Tibial nerve (tissue), 4 donors: ENCODE data around the gene TTLL3. TPM values are rescaled to one million over a fixed set of nuclear protein-coding genes. Genes with fewer than 3 reads are reported as not detected.

Source experiments
- DNase-seq, 2 donors: peaks; one replicate each; pipeline ENCODE4 v3.0.0-alpha.2; 2019; ENCODE audit warnings: low spot score in 2 of 2
- H3K27ac ChIP-seq, 4 donors: fragments of 200-600 bp; sonication (generic) in 3 of 4; one replicate each; pipeline ENCODE4 v1.5.1; 2017 to 2019; ENCODE audit warnings: mild to moderate bottlenecking in 1 of 4
- H3K27me3 ChIP-seq, 2 donors: fragments of 200-600 bp; sonication (generic) in 1 of 2; one replicate each; pipeline versions ENCODE4 v1.5.1 to v1.6.0; 2017 to 2019
- H3K36me3 ChIP-seq, 3 donors: fragments of 200-600 bp; sonication (generic); one replicate each; pipeline ENCODE4 v1.5.1; 2018 to 2019
- H3K4me1 ChIP-seq, 4 donors: fragments of 200-600 bp; sonication (generic) in 3 of 4; one replicate each; pipeline ENCODE4 v1.5.1; 2017 to 2019
- H3K4me3 ChIP-seq, 4 donors: fragments of 200-600 bp; sonication (generic) in 3 of 4; one replicate each; pipeline ENCODE4 v1.5.1; 2017 to 2019; ENCODE audit warnings: mild to moderate bottlenecking in 1 of 4, moderate library complexity in 1 of 4
- H3K9me3 ChIP-seq, 4 donors: fragments of 200-600 bp; sonication (generic) in 3 of 4; one replicate each; pipeline ENCODE4 v1.5.1; 2017 to 2019
- EP300 ChIP-seq, 2 donors: sonication (generic); formaldehyde crosslinking; IDR thresholded peaks; one replicate each; pipeline ENCODE4 v1.6.1; 2017; ENCODE audit warnings: antibody characterized with exemption in 2 of 2, mild to moderate bottlenecking in 1 of 2
- POLR2A ChIP-seq, 2 donors: fragments of 450-650 bp; IDR thresholded peaks; one replicate each; pipeline ENCODE4 v1.6.1; 2017; ENCODE audit warnings: antibody characterized with exemption in 2 of 2, mild to moderate bottlenecking in 2 of 2, moderate library complexity in 2 of 2
- WGBS, 2 donors: methylation state at CpG; one replicate each; pipeline ENCODE4 v1.1.5; 2018; 5-methylcytosine and 5-hydroxymethylcytosine counted together
- total RNA-seq, 4 donors: library from RNA; depleted of rRNA; stranded (reverse); fragments of >200 nt; gene quantifications; one replicate each; pipeline ENCODE4 v1.1.0, GENCODE V29; 2016
- TF ChIP-seq, protein P1 (sequence below), 5 experiments: fragments of 200-600 bp in 3 of 5; fragments of 450-650 bp in 2 of 5; sonication (generic) in 3 of 5; IDR thresholded peaks; one replicate each; pipeline ENCODE4 v1.5.1; 2016 to 2019; ENCODE audit warnings: antibody characterized with exemption in 5 of 5, mild to moderate bottlenecking in 3 of 5, moderate library complexity in 2 of 5

The TTLL3 gene
- total RNA-seq, 4 donors from 2014 or later: 58.2 to 173 (median 120) TPM

DNA sequence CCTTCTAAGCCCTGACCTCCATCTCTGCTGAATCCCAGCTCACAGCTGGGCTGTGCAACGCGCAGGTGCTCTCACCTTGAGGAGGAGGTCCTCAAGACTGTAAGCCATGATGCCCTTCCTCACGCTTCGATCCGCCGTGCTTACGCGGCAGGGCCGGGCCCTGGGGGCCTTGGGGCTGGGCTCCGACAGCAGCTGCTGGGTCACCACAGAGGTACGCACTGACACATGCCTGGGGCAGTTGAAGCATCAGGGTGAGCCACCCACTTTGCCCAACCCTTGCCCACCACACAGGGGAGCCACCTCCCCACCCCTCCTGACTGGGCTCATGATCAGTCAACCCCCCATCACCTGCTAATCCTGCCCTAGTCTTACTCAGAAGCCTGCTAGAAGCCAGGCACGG lies 66.9 kb downstream of the TTLL3 start:
- no peak overlapping the region for H3K4me3 ChIP-seq
- no peak overlapping the region for H3K27ac ChIP-seq
- no peaks in the 10 kb centered on the region for H3K9me3 ChIP-seq
- DNase-seq: no peak
- TF ChIP-seq, protein P1, sequence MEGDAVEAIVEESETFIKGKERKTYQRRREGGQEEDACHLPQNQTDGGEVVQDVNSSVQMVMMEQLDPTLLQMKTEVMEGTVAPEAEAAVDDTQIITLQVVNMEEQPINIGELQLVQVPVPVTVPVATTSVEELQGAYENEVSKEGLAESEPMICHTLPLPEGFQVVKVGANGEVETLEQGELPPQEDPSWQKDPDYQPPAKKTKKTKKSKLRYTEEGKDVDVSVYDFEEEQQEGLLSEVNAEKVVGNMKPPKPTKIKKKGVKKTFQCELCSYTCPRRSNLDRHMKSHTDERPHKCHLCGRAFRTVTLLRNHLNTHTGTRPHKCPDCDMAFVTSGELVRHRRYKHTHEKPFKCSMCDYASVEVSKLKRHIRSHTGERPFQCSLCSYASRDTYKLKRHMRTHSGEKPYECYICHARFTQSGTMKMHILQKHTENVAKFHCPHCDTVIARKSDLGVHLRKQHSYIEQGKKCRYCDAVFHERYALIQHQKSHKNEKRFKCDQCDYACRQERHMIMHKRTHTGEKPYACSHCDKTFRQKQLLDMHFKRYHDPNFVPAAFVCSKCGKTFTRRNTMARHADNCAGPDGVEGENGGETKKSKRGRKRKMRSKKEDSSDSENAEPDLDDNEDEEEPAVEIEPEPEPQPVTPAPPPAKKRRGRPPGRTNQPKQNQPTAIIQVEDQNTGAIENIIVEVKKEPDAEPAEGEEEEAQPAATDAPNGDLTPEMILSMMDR (IDR thresholded peaks at IDR 0.05): no peak
- TF ChIP-seq EP300 (IDR thresholded peaks at IDR 0.05) (no peak), POLR2A (IDR thresholded peaks at IDR 0.05) (no peak)
- H3K27me3 ChIP-seq: no peaks in the 10 kb centered on the region
- no peaks in the 10 kb centered on the region for H3K36me3 ChIP-seq
- 86 to 89% methylated on average over 7 to 12 of the region's 12 CpGs for WGBS, 2 donors
- H3K4me1 ChIP-seq: peaks cover 0 to 5% (median 0%) of the 10 kb centered on the region in 4 donors

GRCh38 chr3:9878700-9879099 lies 68.6 kb downstream of the TTLL3 start:
- TF ChIP-seq POLR2A (IDR thresholded peaks at IDR 0.05) (no peak), EP300 (IDR thresholded peaks at IDR 0.05) (peak in 1 of 2 donors; percentile 12)
- TF ChIP-seq, protein P1 (IDR thresholded peaks at IDR 0.05): no peak
- no peaks in the 10 kb centered on the region for H3K27me3 ChIP-seq
- 74 to 77% methylated on average over 5 of the region's 5 CpGs for WGBS, 2 donors
- no peaks in the 10 kb centered on the region for H3K9me3 ChIP-seq
- H3K4me1 ChIP-seq: peaks cover 0 to 5% (median 0%) of the 10 kb centered on the region in 4 donors
- peak overlapping the region in 1 of 4 donors; percentile 22 for H3K27ac ChIP-seq
- peak in 1 of 2 donors; percentile 30 for DNase-seq
- H3K36me3 ChIP-seq: no peaks in the 10 kb centered on the region
- no peak overlapping the region for H3K4me3 ChIP-seq

DNA sequence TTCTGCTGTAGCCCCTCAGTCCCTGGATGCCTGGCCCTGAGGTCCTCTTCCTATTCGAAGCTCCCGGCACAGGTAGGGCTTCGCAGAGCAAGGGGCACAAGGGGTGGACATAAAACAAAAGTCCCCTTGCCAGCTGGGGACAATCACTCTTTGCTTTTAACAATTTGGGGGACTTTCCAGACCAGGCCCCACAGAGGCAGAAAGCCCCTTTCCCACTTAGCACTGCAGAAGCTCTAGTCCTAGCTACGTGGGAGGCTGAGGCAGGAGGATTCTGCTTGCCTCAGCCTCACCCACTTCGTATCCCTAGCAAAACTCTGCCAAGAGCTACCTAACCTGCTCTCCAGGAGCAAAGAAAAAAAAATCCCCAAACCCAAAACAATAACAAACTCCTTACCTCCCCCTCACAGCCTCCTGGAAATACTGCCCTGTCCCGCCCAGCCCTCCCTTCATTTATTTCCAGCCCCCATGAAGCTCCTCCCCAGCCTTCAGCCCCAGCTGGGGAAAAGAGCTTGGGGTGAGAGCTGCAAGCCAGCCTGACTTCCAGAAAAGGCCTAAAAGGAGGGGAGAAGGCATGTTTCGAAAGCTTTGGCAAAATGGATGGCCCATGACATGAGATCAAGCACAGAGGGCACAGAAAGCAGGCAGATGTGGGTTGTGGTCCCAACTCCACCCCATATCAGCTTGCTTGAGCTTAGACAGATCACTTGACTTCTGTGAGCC lies 69.9 kb downstream of the TTLL3 start, which contains the start of gene CIDEC:
TSS of gene CIDEC (minus strand) at position 424 of the 720 bp plus-strand sequence. CDS start 1,767 bp downstream, outside the sequence.
- no peaks in the 10 kb centered on the region for H3K36me3 ChIP-seq
- H3K9me3 ChIP-seq: no peaks in the 10 kb centered on the region
- no peak within 1 kb of the TSS for H3K27ac ChIP-seq
- TF ChIP-seq, protein P1 (IDR thresholded peaks at IDR 0.05): no peak
- no peak for TF ChIP-seq EP300 (IDR thresholded peaks at IDR 0.05)
- no peak for TF ChIP-seq POLR2A (IDR thresholded peaks at IDR 0.05)
- no peaks in the 10 kb centered on the region for H3K27me3 ChIP-seq
- WGBS, 2 donors: 81 to 87% methylated on average over 7 of the region's 7 CpGs
- DNase-seq: no peak
- H3K4me3 ChIP-seq: no peak within 1 kb of the TSS
- H3K4me1 ChIP-seq: peaks cover 0 to 5% (median 0%) of the 10 kb centered on the region in 4 donors

GRCh38 chr3:9881441-9881840 lies 71.4 kb downstream of the TTLL3 start:
- Histone ChIP-seq H3K4me1 (no peaks in the 10 kb centered on the region), H3K36me3 (no peaks in the 10 kb centered on the region), H3K9me3 (no peaks in the 10 kb centered on the region), H3K4me3 (no peak overlapping the region), H3K27me3 (no peaks in the 10 kb centered on the region), H3K27ac (no peak overlapping the region)
- no peak for DNase-seq
- 92 to 95% methylated on average over 1 of the region's 1 CpG for WGBS, 2 donors
- TF ChIP-seq EP300 (IDR thresholded peaks at IDR 0.05): no peak
- TF ChIP-seq, protein P1 (IDR thresholded peaks at IDR 0.05): no peak
- no peak for TF ChIP-seq POLR2A (IDR thresholded peaks at IDR 0.05)
